IMR-90 (cell line): ENCODE results near the gene SLC9A7. TPM values are rescaled to one million over a fixed set of nuclear protein-coding genes. Genes with fewer than 3 reads are reported as not detected.

Experiments
- ATAC-seq: fragments of 200-7000 bp; cut with Tn5 transposase; 2 replicates; pipeline ENCODE4 v1.9.1; 2020; ENCODE audit warnings: low read depth, mild to moderate bottlenecking, moderate library complexity
- BruUV-seq: library from RNA; stranded (reverse); fragments of 400-500 nt; replicated peaks from 2 replicates; lab custom pipeline; 2021; lab: Mats Ljungman, UMichigan
- CTCF ChIA-PET: fragments of 300-600 bp; formaldehyde crosslinking; extraction: SDS; loops from one replicate; lab custom pipeline; 2021; ENCODE audit warnings: antibody characterized with exemption; lab: Yijun Ruan, JAX
- POLR2A ChIA-PET: fragments of 300-600 bp; sonication (Branson Sonifier 250); formaldehyde crosslinking; loops from one replicate; lab custom pipeline; 2022; ENCODE audit warnings: antibody characterized with exemption; ENCODE audit not compliant: unreplicated experiment; lab: Charles Lee
- DNase-seq: peaks from one replicate; pipeline ENCODE4 v3.0.0; 2013
- H2AFZ ChIP-seq: replicated peaks from 2 replicates; pipeline ENCODE3; 2013; ENCODE audit warnings: low read length, mild to moderate bottlenecking; ENCODE audit not compliant: poor library complexity
- H2AK5ac ChIP-seq: 2 replicates; pipeline ENCODE4 v1.6.1; 2013; ENCODE audit warnings: low read depth, low read length, inconsistent platforms
- H2AK9ac ChIP-seq: replicated peaks from 2 replicates; pipeline ENCODE3; 2013; ENCODE audit warnings: mild to moderate bottlenecking, low read depth, low read length, moderate library complexity; ENCODE audit not compliant: poor library complexity
- H2BK120ac ChIP-seq: 2 replicates; pipeline ENCODE4 v1.6.1; 2013; ENCODE audit warnings: low read depth, low read length, inconsistent platforms
- H2BK15ac ChIP-seq: 3 replicates; pipeline ENCODE4 v1.6.1; 2013; ENCODE audit warnings: low read depth, low read length, inconsistent platforms
- H2BK20ac ChIP-seq: 2 replicates; pipeline ENCODE4 v1.6.1; 2013; ENCODE audit warnings: low read depth, mild to moderate bottlenecking, inconsistent platforms, low read length, moderate library complexity
- H2BK5ac ChIP-seq: 2 replicates; pipeline ENCODE4 v1.6.1; 2013; ENCODE audit warnings: mild to moderate bottlenecking, low read depth, low read length, inconsistent platforms; ENCODE audit not compliant: poor library complexity, severe bottlenecking
- H3K14ac ChIP-seq: replicated peaks from 2 replicates; pipeline ENCODE4 v1.6.1; 2013; ENCODE audit warnings: low read depth, low read length, inconsistent platforms
- H3K18ac ChIP-seq: 2 replicates; pipeline ENCODE4 v1.6.1; 2013; ENCODE audit warnings: low read depth, low read length, control low read depth
- H3K23ac ChIP-seq: 2 replicates; pipeline ENCODE4 v1.6.1; 2013; ENCODE audit warnings: low read depth, low read length, inconsistent platforms
- H3K27ac ChIP-seq: 2 replicates; pipeline ENCODE4 v1.5.1; 2013; ENCODE audit warnings: mild to moderate bottlenecking, control low read depth, low read length; ENCODE audit not compliant: insufficient read depth
- H3K27me3 ChIP-seq: 2 replicates; pipeline ENCODE4 v1.6.1; 2013; ENCODE audit warnings: low read length; ENCODE audit not compliant: control insufficient read depth, insufficient read depth
- H3K36me3 ChIP-seq: 2 replicates; pipeline ENCODE4 v1.6.1; 2013; ENCODE audit warnings: low read length, mixed read lengths; ENCODE audit not compliant: control insufficient read depth, insufficient read depth
- H3K4ac ChIP-seq: 2 replicates; pipeline ENCODE4 v1.6.1; 2013; ENCODE audit warnings: low read depth, low read length, inconsistent platforms
- H3K4me1 ChIP-seq: 2 replicates; pipeline ENCODE4 v1.6.1; 2013; ENCODE audit warnings: low read length, mixed read lengths; ENCODE audit not compliant: control insufficient read depth, insufficient read depth
- H3K4me2 ChIP-seq: 2 replicates; pipeline ENCODE4 v1.6.1; 2013; ENCODE audit warnings: low read depth, mild to moderate bottlenecking, control low read depth, low read length, moderate library complexity
- H3K4me3 ChIP-seq: 2 replicates; pipeline ENCODE4 v1.5.1; 2013; ENCODE audit warnings: low read depth, mild to moderate bottlenecking, control low read depth, low read length, moderate library complexity; ENCODE audit not compliant: insufficient read depth
- H3K56ac ChIP-seq: 2 replicates; pipeline ENCODE4 v1.6.1; 2013; ENCODE audit warnings: low read length, inconsistent platforms; ENCODE audit not compliant: insufficient read depth; ENCODE audit errors: extremely low read depth
- H3K79me1 ChIP-seq, 2 experiments: 2 replicates each; pipeline ENCODE4 v1.6.1; 2013; ENCODE audit warnings: low read length in 2 of 2, inconsistent platforms in 1 of 2, low read depth in 1 of 2
- H3K9ac ChIP-seq: 2 replicates; pipeline ENCODE4 v1.6.1; 2013; ENCODE audit warnings: low read depth, low read length, control low read depth
- H3K9me1 ChIP-seq: 2 replicates; pipeline ENCODE4 v1.6.1; 2013; ENCODE audit warnings: low read length, inconsistent platforms; ENCODE audit not compliant: insufficient read depth
- H3K9me3 ChIP-seq: 2 replicates; pipeline ENCODE4 v1.6.1; 2013; ENCODE audit warnings: low read length; ENCODE audit not compliant: control insufficient read depth, insufficient read depth
- H4K20me1 ChIP-seq: 2 replicates; pipeline ENCODE4 v1.6.1; 2013; ENCODE audit warnings: low read length, inconsistent platforms; ENCODE audit not compliant: insufficient read depth
- H4K5ac ChIP-seq: 2 replicates; pipeline ENCODE4 v1.6.1; 2013; ENCODE audit warnings: mild to moderate bottlenecking, low read depth, low read length, control low read depth
- H4K8ac ChIP-seq, 2 experiments: 2 replicates each; pipeline ENCODE4 v1.6.1; 2013; ENCODE audit warnings: low read depth in 2 of 2, low read length in 2 of 2, control low read depth in 1 of 2, inconsistent platforms in 1 of 2
- H4K91ac ChIP-seq: 2 replicates; pipeline ENCODE4 v1.6.1; 2013; ENCODE audit warnings: low read depth, low read length, inconsistent platforms; ENCODE audit not compliant: insufficient read depth
- CEBPB ChIP-seq: IDR thresholded peaks from 2 replicates; pipeline ENCODE4 v1.6.1; 2012; ENCODE audit warnings: low read depth, low read length, improper control_type of control experiment
- FOS ChIP-seq: fragments of 150-350 bp; IDR thresholded peaks from 2 replicates; pipeline ENCODE4 v1.6.1; 2016; ENCODE audit warnings: low read depth, low read length
- MAZ ChIP-seq: IDR thresholded peaks from 2 replicates; pipeline ENCODE4 v1.6.1; 2012; ENCODE audit warnings: low read depth, mild to moderate bottlenecking, low read length, improper control_type of control experiment, moderate library complexity, borderline replicate concordance
- MXI1 ChIP-seq: IDR thresholded peaks from 2 replicates; pipeline ENCODE4 v1.6.1; 2012; ENCODE audit warnings: low read depth, mild to moderate bottlenecking, low read length, moderate library complexity, borderline replicate concordance
- NFE2L2 ChIP-seq: fragments of 150-350 bp; IDR thresholded peaks from 2 replicates; pipeline ENCODE4 v1.6.1; 2016; ENCODE audit warnings: low read depth, mild to moderate bottlenecking, low read length
- POLR2A ChIP-seq: IDR thresholded peaks from 2 replicates; pipeline ENCODE4 v1.6.1; 2012; ENCODE audit warnings: mild to moderate bottlenecking, low read depth, low read length
- RFX5 ChIP-seq: IDR thresholded peaks from 2 replicates; pipeline ENCODE4 v1.8.0; 2012; ENCODE audit warnings: low read depth, mild to moderate bottlenecking, low read length, moderate library complexity
- SMC3 ChIP-seq: fragments of 150-350 bp; IDR thresholded peaks from 2 replicates; pipeline ENCODE4 v1.6.1; 2016; ENCODE audit warnings: low read depth, mild to moderate bottlenecking, antibody characterized with exemption, low read length, moderate library complexity
- WGBS, 2 experiments: methylation state at CpG; one replicate each; pipeline versions ENCODE4 v1.1.5 to v1.1.7; 2013; ENCODE audit warnings: missing lambda C conversion rate in 2 of 2; ENCODE audit not compliant: insufficient read length in 1 of 2; ENCODE audit errors: extremely low coverage in 2 of 2; 5-methylcytosine and 5-hydroxymethylcytosine counted together
- dilution Hi-C: fragments of 300-500 bp; cut with HindIII; formaldehyde crosslinking; loops from one replicate; pipeline ENCODE4 v1.14.3; 2018; ENCODE audit warnings: low sequenced_read_pairs; ENCODE audit not compliant: unreplicated experiment
- in situ Hi-C: fragments of 300-500 bp; cut with MboI; formaldehyde crosslinking; loops from 3 replicates; pipeline ENCODE4 v1.14.3; 2019; ENCODE audit warnings: low sequenced_read_pairs, inconsistent platforms, mixed read lengths
- intact Hi-C: fragments of 100-400 bp; cut with micrococcal nuclease; formaldehyde crosslinking; loops from 2 replicates; pipeline ENCODE4 v1.10.0; 2022
- polyA plus RNA-seq, 3 experiments: library from polyadenylated mRNA; depleted of rRNA; stranded (reverse); fragments of >200 nt; gene quantifications; 2 replicates each; pipeline ENCODE4 v1.2.3, GENCODE V29; 2012; ENCODE audit warnings: low replicate concordance in 1 of 3
- total RNA-seq: library from RNA; depleted of rRNA; stranded (reverse); fragments of >200 nt; gene quantifications from 2 replicates; pipeline ENCODE4 v1.2.3, GENCODE V29; 2012
- TF ChIP-seq, protein P1 (sequence below): fragments of 150-350 bp; IDR thresholded peaks from 2 replicates; pipeline ENCODE4 v1.6.1; 2017; ENCODE audit warnings: mild to moderate bottlenecking, antibody characterized with exemption, low read length, low read depth

SLC9A7 gene
- total and polyA plus RNA-seq, 2 of the 4 experiments (the other 2 are of a cell fraction): 14.4 to 76.4 TPM

- intact Hi-C loops (no loop called here), in situ Hi-C loops (no loop called here), dilution Hi-C loops (no loop called here)
- no peak overlapping the region for H2BK120ac ChIP-seq
- H2AK9ac ChIP-seq: no peak overlapping the region
- peaks cover 2 to 21% of the 10 kb centered on the region in 2 experiments; a peak in 2 of 4 replicates for H3K79me1 ChIP-seq
- no peak overlapping the region for H3K4me2 ChIP-seq
- ATAC-seq (no peak), DNase-seq (no peak)
- H2AK5ac ChIP-seq: no peak overlapping the region
- peaks cover 4% of the 10 kb centered on the region; the same call in 1 of the 2 replicates for H3K4me1 ChIP-seq
- no peak overlapping the region for H2AFZ ChIP-seq
- TF ChIP-seq SMC3: no peak
- TF ChIP-seq CEBPB: no peak
- TF ChIP-seq, protein P1, sequence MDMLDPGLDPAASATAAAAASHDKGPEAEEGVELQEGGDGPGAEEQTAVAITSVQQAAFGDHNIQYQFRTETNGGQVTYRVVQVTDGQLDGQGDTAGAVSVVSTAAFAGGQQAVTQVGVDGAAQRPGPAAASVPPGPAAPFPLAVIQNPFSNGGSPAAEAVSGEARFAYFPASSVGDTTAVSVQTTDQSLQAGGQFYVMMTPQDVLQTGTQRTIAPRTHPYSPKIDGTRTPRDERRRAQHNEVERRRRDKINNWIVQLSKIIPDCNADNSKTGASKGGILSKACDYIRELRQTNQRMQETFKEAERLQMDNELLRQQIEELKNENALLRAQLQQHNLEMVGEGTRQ: no peak
- TF ChIP-seq MXI1: no peak
- no peak for TF ChIP-seq NFE2L2
- no peak for TF ChIP-seq RFX5
- TF ChIP-seq POLR2A: no peak
- no peak for TF ChIP-seq MAZ
- TF ChIP-seq FOS: no peak
- no peak overlapping the region for H4K8ac ChIP-seq
- H3K14ac ChIP-seq: no peak overlapping the region
- H3K36me3 ChIP-seq: no peaks in the 10 kb centered on the region
- H4K20me1 ChIP-seq: no peaks in the 10 kb centered on the region
- CTCF ChIA-PET: no interaction called here
- no peaks in the 10 kb centered on the region for H3K9me3 ChIP-seq
- H4K91ac ChIP-seq: no peak overlapping the region
- H3K56ac ChIP-seq: no peak overlapping the region
- H3K9ac ChIP-seq: no peak overlapping the region
- H2BK5ac ChIP-seq: no peak overlapping the region
- no peak overlapping the region for H2BK20ac ChIP-seq
- no peak overlapping the region for H3K4me3 ChIP-seq
- BruUV-seq: no TSS peak
- no peak overlapping the region for H3K18ac ChIP-seq
- no peak overlapping the region for H2BK15ac ChIP-seq
- no CpG with 5 or more reads among the region's 1 CpG for WGBS, 2 experiments
- H3K23ac ChIP-seq: no peak overlapping the region
- POLR2A ChIA-PET: no interaction called here
- H4K5ac ChIP-seq: no peak overlapping the region
- H3K27me3 ChIP-seq: no peaks in the 10 kb centered on the region; the same call in 1 of the 2 replicates
- H3K4ac ChIP-seq: no peak overlapping the region
- no peak overlapping the region for H3K27ac ChIP-seq
- no peaks in the 10 kb centered on the region for H3K9me1 ChIP-seq
Observed at GRCh38 chrX:46715997-46716396, 42.9 kb downstream of the SLC9A7 start.
